NCI-H774 (cell line): ENCODE data around the gene NUMBL.
"Not testable (repeated sequence)": the region's sequence is repeated elsewhere in the genome, so short reads cannot be mapped to it uniquely, and the experiment has no call there.

Source experiments
- DNase-seq: peaks from one replicate; lab custom pipeline; 2025; lab: John Stamatoyannopoulos, UW

The NUMBL gene

DNA sequence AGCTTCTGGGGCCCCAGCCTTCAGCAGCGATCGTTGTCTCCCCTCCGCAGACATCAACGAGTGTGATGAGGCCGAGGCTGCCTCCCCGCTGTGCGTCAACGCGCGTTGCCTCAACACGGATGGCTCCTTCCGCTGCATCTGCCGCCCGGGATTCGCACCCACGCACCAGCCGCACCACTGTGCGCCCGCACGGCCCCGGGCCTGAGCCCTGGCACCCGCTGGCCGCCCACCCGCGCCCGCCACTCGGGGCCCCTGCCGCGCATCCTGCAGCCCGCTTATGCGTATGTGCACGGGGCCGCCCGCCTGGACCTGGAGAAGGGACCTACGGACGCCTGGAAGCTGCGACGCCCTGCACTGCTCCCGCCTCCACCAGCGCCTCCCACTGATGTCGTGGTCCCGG lies 61.1 kb downstream of the NUMBL start:
- no peak for DNase-seq

DNA sequence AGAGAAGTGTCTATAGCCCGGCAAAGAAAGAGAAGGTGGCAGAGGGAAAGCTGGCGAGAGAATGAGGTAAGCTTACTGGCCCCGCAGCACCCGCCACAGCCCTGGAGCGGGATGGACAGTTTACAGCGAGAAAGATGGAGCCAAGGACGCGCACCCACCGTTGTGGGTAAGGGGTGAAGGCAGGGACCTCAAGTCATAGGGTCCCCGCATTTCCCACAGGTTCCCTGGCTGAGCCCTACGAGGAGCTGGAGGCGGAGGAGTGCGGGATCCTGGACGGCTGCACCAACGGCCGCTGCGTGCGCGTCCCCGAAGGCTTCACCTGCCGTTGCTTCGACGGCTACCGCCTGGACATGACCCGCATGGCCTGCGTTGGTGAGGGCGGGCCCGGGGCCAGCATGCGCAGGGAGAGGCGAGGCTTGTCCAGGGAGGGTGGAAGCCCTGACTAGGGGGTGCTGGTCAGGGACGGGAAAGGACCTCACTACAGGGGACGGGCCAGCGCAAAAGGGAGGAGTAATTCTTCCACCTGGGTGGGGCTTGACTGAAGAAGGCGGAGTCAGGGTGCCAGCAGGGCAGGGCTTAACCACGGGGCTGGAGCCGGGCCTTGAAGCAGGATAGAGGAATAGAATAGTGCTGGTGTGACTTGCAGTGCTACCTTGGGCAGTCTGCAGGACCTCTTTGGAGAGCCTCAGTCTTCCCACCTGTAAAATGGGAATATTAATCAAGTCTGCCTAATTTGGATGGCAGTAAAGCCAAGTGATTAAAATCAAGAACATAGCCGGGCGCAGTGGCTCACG lies 62.8 kb downstream of the NUMBL start:
- DNase-seq: no peak

DNA sequence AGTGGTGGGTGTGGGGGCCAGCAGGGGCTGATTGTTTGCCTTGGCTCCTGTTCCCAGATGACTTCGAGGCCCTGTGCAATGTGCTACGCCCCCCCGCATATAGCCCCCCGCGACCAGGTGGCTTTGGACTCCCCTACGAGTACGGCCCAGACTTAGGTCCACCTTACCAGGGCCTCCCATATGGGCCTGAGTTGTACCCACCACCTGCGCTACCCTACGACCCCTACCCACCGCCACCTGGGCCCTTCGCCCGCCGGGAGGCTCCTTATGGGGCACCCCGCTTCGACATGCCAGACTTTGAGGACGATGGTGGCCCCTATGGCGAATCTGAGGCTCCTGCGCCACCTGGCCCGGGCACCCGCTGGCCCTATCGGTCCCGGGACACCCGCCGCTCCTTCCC lies 63.5 kb downstream of the NUMBL start:
- no peak for DNase-seq

DNA sequence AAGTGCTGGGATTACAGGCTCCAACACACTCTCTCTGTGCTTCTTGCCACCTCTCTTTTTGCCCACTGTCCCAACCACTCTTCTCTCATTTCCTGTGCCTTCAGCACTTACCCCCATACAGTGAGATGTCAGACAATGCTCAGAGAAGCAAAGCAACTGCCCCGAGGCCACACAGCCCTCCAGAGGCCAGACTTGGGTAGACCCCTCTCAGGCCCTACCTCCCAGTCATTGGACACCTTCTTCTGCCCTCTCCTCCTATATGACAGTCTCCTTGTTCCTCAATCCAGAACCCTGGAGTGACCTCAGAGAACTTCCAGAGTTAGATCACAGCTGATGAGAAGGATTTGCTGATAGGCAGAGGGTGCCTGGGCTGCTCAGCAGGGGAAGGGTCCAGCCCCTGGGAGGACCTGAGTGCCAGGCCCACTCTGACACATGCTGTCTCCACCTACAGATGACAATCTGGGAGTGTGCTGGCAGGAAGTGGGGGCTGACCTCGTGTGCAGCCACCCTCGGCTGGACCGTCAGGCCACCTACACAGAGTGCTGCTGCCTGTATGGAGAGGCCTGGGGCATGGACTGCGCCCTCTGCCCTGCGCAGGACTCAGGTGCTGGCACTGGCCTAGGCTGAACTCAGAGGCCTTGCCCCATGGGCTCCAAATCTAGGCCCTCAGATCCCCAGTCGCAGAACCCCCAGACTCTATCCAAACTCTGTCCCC lies 64.9 kb downstream of the NUMBL start:
- DNase-seq: no peak

DNA sequence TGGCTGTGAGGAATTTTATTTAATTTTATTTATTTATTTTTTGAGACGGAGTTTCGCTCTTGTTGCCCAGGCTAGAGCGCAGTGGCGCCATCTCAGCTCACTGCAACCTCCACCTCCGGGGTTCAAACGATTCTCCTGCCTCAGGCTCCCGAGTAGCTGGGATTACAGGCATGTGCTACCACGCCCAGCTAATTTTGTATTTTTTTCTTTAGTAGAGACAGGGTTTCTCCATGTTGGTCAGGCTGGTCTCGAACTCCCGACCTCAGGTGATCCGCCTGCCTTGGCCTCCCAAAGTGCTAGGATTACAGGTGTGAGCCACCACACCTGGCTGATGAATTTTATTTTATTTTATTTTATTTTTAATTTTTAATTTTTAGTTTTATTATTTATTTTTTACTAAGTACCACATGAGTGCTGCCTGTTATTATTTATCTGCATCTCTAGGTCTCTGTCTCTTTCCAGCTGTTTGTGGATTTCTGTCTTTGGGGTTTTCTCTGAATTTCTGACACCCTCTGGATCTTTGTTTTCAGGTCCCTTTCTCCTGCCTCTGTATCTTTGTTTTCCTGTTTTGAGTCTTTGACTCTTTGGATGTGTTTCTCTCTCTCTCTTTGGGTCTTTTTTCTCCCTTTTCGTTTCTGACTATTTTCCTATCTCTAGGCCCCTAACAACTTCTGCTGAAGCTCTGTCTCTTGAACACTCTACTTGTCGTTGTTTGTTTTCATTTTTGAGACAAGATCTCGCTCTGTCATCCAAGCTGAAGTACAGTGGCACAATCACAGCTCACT lies 65.9 kb downstream of the NUMBL start:
- not testable (repeated sequence) for DNase-seq

DNA sequence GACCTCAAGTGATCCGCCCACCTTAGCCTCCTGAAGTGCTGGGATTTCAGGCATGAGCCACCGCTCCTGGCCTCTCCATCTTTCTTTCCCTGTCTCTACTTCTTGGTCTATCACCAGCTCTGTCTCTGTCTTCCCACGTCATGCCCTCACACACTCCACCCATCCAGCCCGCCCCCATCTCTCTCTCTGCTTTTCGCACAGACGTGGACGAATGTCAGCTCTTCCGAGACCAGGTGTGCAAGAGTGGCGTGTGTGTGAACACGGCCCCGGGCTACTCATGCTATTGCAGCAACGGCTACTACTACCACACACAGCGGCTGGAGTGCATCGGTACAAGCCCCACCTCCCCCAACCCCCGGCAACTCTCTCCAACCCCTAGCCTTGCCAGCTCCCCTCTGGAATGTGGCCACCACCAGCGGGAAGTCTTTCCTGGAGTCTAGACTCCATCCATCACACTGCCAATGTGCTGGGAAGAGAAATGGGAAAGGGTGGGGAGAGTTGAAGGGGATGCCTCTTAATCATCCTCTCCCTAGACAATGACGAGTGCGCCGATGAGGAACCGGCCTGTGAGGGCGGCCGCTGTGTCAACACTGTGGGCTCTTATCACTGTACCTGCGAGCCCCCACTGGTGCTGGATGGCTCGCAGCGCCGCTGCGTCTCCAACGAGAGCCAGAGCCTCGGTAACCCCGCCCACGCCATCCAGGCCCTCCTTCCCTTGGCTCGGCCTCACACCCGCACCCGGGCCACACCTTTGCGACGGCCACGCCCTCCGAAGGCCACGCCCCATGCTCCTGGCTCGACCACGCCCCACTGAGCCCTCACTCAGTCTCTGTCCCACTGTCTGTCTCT lies 66.8 kb downstream of the NUMBL start:
- peak; percentile 54 for DNase-seq

DNA sequence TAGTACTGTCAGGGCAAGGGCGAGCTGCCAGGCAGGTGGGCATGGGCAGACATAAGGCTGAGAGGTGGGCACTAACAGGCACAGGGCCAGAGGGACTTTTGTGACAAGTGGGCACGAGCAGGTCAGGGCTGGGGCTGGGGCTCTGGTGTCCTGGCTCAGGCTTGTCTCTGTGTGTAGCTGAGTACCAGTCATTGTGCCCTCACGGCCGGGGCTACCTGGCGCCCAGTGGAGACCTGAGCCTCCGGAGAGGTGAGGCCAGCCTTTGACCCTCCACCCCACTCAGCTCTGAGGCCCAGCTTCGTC lies 67.7 kb downstream of the NUMBL start:
- no peak for DNase-seq

DNA sequence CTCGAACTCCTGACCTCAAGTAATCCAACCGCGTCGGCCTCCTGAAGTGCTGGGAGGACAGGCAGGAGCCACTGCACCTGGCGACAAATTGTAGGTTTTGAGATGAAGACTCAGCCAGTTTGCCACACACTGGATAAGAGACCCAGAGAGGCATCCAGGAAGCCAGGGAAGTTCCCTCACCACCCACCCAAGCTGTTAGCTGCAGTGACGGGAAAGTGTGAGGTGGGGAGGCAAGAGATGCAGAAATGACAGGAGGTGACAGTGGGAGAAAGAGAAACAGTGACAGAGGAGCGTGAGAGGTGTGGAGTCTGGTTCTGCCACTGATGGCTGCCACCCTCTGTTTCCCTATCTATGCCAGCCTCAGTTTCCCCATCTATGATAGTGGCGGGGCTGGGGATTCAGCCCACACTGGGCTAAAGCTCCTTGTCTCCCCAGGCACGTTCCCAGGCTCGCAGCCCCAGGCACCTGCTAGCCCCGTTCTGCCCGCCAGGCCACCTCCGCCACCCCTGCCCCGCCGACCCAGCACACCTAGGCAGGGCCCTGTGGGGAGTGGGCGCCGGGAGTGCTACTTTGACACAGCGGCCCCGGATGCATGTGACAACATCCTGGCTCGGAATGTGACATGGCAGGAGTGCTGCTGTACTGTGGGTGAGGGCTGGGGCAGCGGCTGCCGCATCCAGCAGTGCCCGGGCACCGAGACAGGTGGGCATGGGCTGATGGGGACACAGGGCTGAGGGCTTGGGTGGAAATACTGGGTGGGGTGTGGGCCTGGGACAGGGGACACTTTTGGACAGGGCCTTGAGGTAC lies 68.3 kb downstream of the NUMBL start:
- DNase-seq: no peak

DNA sequence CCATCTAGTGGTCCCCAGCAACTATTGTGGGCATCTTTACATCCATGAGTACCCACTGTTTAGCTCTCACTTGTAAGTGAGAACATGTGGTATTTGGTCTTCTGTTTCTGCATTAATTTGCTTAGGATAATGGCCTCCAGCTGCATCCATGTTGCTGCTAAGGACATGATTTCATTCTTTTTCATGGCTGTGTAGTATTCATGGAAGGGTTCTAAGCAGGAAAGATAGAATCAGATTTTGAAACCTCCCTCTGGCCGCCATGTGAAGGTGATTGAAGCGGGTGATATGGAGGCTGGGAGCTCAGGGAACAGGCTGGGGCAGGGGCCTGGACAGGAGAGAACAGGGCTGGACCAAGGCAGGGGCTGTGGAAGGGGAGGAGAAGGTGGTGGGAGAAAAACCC lies 69.2 kb downstream of the NUMBL start:
- DNase-seq: no peak

DNA sequence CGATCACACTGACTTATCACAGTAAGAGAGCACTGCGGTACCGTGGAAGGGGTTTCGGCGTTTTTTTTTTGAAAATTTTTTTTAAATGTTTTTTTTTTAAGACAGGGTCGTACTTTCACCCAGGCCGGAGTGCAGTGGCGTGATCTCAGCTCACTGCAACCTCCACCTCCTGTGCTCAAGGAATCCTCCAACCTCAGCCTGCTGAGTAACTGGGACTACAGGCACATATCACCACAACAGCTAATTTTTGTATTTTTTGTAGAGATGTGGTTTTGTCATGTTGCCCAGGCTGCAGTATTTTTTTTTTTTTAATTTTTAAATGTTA lies 70.3 kb downstream of the NUMBL start:
- DNase-seq: no peak

DNA sequence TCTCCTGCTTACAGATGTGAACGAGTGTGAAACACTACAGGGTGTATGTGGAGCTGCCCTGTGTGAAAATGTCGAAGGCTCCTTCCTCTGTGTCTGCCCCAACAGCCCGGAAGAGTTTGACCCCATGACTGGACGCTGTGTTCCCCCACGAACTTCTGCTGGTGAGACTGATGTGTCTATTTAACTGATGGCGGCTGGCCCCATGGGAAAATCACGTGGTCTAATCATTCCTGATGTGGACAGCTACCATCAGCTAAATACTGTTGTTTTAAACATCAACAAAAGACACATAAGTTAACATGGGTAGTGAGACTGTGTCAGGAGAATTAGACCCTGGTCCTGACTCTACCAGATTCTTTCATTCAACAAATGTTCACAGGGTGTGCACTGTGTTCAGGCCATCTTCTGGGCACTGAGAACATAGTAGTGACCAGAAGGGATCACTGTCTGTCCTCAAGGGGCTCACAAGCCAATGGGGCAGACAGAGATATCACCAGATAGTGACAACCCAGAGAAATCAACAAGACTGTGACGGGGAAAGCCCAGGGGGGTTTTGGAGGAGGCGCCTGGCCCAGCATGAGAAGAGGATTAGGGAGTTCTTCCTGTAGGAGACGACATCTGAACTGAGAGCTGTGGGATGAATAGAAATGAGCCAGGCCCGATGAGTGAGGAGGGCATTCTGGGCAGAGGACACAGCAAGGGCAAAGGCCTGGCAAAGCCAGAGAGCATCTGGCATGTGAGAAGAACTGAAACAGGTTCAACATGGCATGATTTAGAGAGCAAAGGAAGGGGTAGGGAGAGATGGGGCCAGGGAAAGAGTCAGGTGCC lies 70.9 kb downstream of the NUMBL start:
- DNase-seq: no peak

DNA sequence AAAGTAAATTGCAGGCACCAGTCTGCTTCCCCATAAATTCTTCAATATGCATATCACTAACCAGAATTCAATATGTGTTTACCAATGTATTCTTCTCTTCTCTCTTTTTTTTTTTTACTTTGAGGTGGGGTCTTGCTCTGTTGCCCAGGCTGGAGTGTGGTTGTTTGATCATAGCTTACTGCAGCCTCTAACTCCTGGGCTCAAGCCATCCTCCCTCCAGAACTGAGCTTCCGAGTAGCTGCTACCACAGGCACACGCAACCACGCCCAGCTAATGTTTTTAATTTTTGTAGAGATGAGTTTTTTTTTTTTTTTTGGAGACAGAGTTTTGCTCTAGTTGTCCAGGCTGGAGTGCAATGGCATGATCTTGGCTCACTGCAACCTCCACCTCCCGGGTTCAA lies 72.5 kb downstream of the NUMBL start:
- DNase-seq: no peak

DNA sequence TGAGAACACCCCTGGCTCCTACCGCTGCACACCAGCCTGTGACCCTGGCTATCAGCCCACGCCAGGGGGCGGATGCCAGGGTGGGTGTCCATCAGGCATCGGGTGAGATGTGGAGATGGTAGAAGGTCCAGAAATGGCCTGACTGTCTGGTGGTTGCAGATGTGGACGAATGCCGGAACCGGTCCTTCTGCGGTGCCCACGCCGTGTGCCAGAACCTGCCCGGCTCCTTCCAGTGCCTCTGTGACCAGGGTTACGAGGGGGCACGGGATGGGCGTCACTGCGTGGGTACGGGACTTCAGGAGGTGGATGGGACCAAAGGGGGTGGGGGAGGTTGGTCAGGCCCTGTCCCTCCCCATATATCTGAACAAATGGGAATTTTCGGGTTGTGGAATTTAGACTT lies 73.5 kb downstream of the NUMBL start:
- DNase-seq: no peak

DNA sequence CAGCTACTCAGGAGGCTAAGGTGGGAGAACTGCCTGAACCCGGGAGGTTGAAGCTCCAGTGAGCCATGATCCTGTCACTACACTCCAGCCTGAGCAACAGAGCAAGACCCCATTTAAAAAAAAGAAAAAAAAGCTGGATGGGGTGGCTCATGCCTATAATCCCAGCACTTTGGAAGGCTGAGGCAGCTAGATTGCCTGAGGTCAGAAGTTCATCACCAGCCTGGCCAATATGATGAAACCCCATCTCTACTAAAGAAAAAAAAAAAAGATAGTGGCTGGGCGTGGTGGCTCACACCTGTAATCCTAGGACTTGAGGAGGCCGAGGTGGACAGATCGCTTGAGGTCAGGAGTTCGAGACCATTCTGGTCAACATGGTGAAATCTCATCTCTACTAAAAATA lies 74.3 kb downstream of the NUMBL start:
- DNase-seq: no peak
